H1 (cell line): ENCODE data around the gene ABCA1. TPM values are rescaled to one million over a fixed set of nuclear protein-coding genes. Genes with fewer than 3 reads are reported as not detected.

Experiments
- CTCF ChIA-PET: fragments of 300-600 bp; sonication (Branson Sonifier 250); formaldehyde crosslinking; loops from one replicate; lab custom pipeline; 2021; ENCODE audit not compliant: partially characterized antibody; lab: Charles Lee
- POLR2A ChIA-PET: fragments of 300-600 bp; sonication (Branson Sonifier 250); formaldehyde crosslinking; loops from one replicate; lab custom pipeline; 2021; ENCODE audit warnings: inconsistent platforms; ENCODE audit not compliant: partially characterized antibody; lab: Charles Lee
- DNase-seq, 2 experiments: peaks; one replicate each; pipeline versions ENCODE4 v3.0.0 to v3.0.0-alpha.2; 2010 to 2022; ENCODE audit warnings: low spot score in 2 of 2, low read depth in 1 of 2, mixed read lengths in 1 of 2
- FAIRE-seq: peaks from 2 replicates; lab custom pipeline; 2011; peaks lifted over from hg19 to GRCh38; lab: Jason Lieb, UNC
- H2AFZ ChIP-seq: 2 replicates; pipeline ENCODE4 v1.8.1; 2012; ENCODE audit warnings: low read length, inconsistent platforms
- H2AK5ac ChIP-seq: 2 replicates; pipeline ENCODE4 v1.6.1; 2013; ENCODE audit warnings: low read depth, low read length
- H2BK120ac ChIP-seq: replicated peaks from 2 replicates; pipeline ENCODE3; 2013; ENCODE audit warnings: low read depth, low read length, inconsistent platforms
- H2BK12ac ChIP-seq: 2 replicates; pipeline ENCODE4 v1.6.1; 2013; ENCODE audit warnings: low read depth, low read length
- H2BK15ac ChIP-seq: 2 replicates; pipeline ENCODE4 v1.6.1; 2013; ENCODE audit warnings: low read length
- H2BK20ac ChIP-seq: 2 replicates; pipeline ENCODE4 v1.6.1; 2013; ENCODE audit warnings: low read length
- H2BK5ac ChIP-seq: 2 replicates; pipeline ENCODE4 v1.6.1; 2013; ENCODE audit warnings: low read depth, low read length
- H3K14ac ChIP-seq: 2 replicates; pipeline ENCODE4 v1.6.1; 2013; ENCODE audit warnings: inconsistent platforms; ENCODE audit not compliant: insufficient read length
- H3K18ac ChIP-seq: 2 replicates; pipeline ENCODE4 v1.6.1; 2013; ENCODE audit warnings: low read length; ENCODE audit errors: extremely low read depth
- H3K23ac ChIP-seq: 2 replicates; pipeline ENCODE4 v1.6.1; 2013; ENCODE audit warnings: inconsistent platforms; ENCODE audit not compliant: insufficient read length
- H3K23me2 ChIP-seq: 2 replicates; pipeline ENCODE4 v1.6.1; 2013; ENCODE audit warnings: low read depth, low read length
- H3K27ac ChIP-seq: 2 replicates; pipeline ENCODE4 v1.6.1; 2011; ENCODE audit warnings: low read depth, low read length, inconsistent platforms
- H3K27me3 ChIP-seq, 4 experiments: replicated peaks in 1 of 4; 1 replicate in 1 of 4; 2 replicates in 3 of 4; pipeline versions ENCODE4 v1.6.1 to v1.8.1; 2011 to 2013; ENCODE audit warnings: low read length in 3 of 4, mild to moderate bottlenecking in 3 of 4, inconsistent platforms in 2 of 4, mixed read lengths in 2 of 4, moderate library complexity in 1 of 4; ENCODE audit not compliant: control insufficient read depth in 3 of 4, insufficient read depth in 3 of 4; ENCODE audit errors: extremely low read depth in 1 of 4
- H3K36me3 ChIP-seq, 4 experiments: 2 replicates each; pipeline versions ENCODE4 v1.6.1 to v1.8.1; 2011 to 2013; ENCODE audit warnings: mild to moderate bottlenecking in 4 of 4, low read length in 3 of 4, moderate library complexity in 2 of 4, control low read depth in 1 of 4, inconsistent platforms in 1 of 4; ENCODE audit not compliant: insufficient read depth in 4 of 4, control insufficient read depth in 2 of 4
- H3K4ac ChIP-seq: replicated peaks from 2 replicates; pipeline ENCODE3; 2013; ENCODE audit warnings: low read length, low read depth, mixed read lengths, inconsistent platforms; ENCODE audit not compliant: insufficient read length
- H3K4me1 ChIP-seq, 4 experiments: replicated peaks in 1 of 4; 1 replicate in 1 of 4; 2 replicates in 3 of 4; pipeline versions ENCODE4 v1.6.1 to v1.8.1; 2011 to 2013; ENCODE audit warnings: low read length in 3 of 4, inconsistent platforms in 2 of 4, mixed read lengths in 1 of 4; ENCODE audit not compliant: insufficient read depth in 4 of 4, control insufficient read depth in 3 of 4
- H3K4me2 ChIP-seq, 2 experiments: 2 replicates each; pipeline versions ENCODE4 v1.6.1 to v1.8.1; 2011 to 2013; ENCODE audit warnings: low read depth in 2 of 2, low read length in 2 of 2, control low read depth in 1 of 2, inconsistent platforms in 1 of 2, mild to moderate bottlenecking in 1 of 2; ENCODE audit not compliant: insufficient read depth in 1 of 2
- H3K4me3 ChIP-seq, 4 experiments: fragments of 200-600, 300-600 bp in 1 of 4; sonication (generic), shearing (Covaris generic), sonication (Bioruptor Twin) in 1 of 4; 2 replicates each; pipeline versions ENCODE4 v1.5.1 to v1.8.1; 2011 to 2016; ENCODE audit warnings: low read length in 4 of 4, low read depth in 3 of 4, control low read depth in 2 of 4, inconsistent platforms in 2 of 4, mild to moderate bottlenecking in 2 of 4, mixed read lengths in 1 of 4, moderate library complexity in 1 of 4; ENCODE audit not compliant: insufficient read depth in 2 of 4; ENCODE audit errors: extremely low read depth in 1 of 4
- H3K56ac ChIP-seq: replicated peaks from 2 replicates; pipeline ENCODE3; 2013; ENCODE audit warnings: low read depth, mild to moderate bottlenecking, mixed read lengths, low read length, inconsistent platforms; ENCODE audit not compliant: insufficient read length
- H3K79me1 ChIP-seq: 2 replicates; pipeline ENCODE4 v1.6.1; 2013; ENCODE audit warnings: low read depth, low read length, control low read depth
- H3K79me2 ChIP-seq, 2 experiments: 2 replicates each; pipeline versions ENCODE4 v1.6.1 to v1.8.1; 2012 to 2013; ENCODE audit warnings: low read length in 2 of 2, mild to moderate bottlenecking in 2 of 2, inconsistent platforms in 1 of 2; ENCODE audit not compliant: insufficient read depth in 2 of 2, control insufficient read depth in 1 of 2
- H3K9ac ChIP-seq, 4 experiments: replicated peaks in 1 of 4; 1 replicate in 1 of 4; 2 replicates in 3 of 4; pipeline versions ENCODE4 v1.6.1 to v1.8.1; 2011 to 2013; ENCODE audit warnings: low read depth in 3 of 4, low read length in 3 of 4, control low read depth in 2 of 4, mild to moderate bottlenecking in 2 of 4, moderate library complexity in 2 of 4, inconsistent platforms in 1 of 4; ENCODE audit errors: extremely low read depth in 1 of 4
- H3K9me3 ChIP-seq, 2 experiments: 2 replicates each; pipeline versions ENCODE4 v1.6.1 to v1.8.1; 2012 to 2013; ENCODE audit warnings: mild to moderate bottlenecking in 2 of 2, moderate library complexity in 2 of 2, control low read depth in 1 of 2, inconsistent platforms in 1 of 2, low read depth in 1 of 2, low read length in 1 of 2, mixed read lengths in 1 of 2; ENCODE audit not compliant: insufficient read depth in 2 of 2
- H4K20me1 ChIP-seq, 2 experiments: replicated peaks in 1 of 2; 2 replicates each; pipeline versions ENCODE3 to v1.8.1; 2011 to 2013; ENCODE audit warnings: inconsistent platforms in 2 of 2, low read length in 2 of 2, mild to moderate bottlenecking in 1 of 2; ENCODE audit not compliant: insufficient read depth in 2 of 2, control insufficient read depth in 1 of 2
- H4K5ac ChIP-seq: 2 replicates; pipeline ENCODE4 v1.6.1; 2013; ENCODE audit warnings: low read length, low read depth, mixed read lengths, inconsistent platforms; ENCODE audit not compliant: insufficient read length
- H4K8ac ChIP-seq: 2 replicates; pipeline ENCODE4 v1.8.0; 2013; ENCODE audit warnings: mild to moderate bottlenecking, moderate library complexity, low read length, inconsistent platforms; ENCODE audit not compliant: insufficient read depth; ENCODE audit errors: extremely low read depth
- H4K91ac ChIP-seq: replicated peaks from 2 replicates; pipeline ENCODE3; 2013; ENCODE audit warnings: low read length, mixed read lengths, inconsistent platforms; ENCODE audit not compliant: insufficient read length
- CBX5 ChIP-seq: fragments of 300-800, 300-1000 bp; sonication (generic); IDR thresholded peaks from 2 replicates; pipeline ENCODE4 v1.7.1; 2016; ENCODE audit warnings: antibody characterized with exemption, low read length, low read depth
- CBX8 ChIP-seq: fragments of 300-800, 300-1000 bp; sonication (generic); IDR thresholded peaks from 2 replicates; pipeline ENCODE4 v1.7.1; 2016; ENCODE audit warnings: low read depth, low read length, borderline replicate concordance
- KDM5A ChIP-seq: fragments of 200-600 bp; IDR thresholded peaks from 2 replicates; pipeline ENCODE4 v1.7.1; 2012; ENCODE audit warnings: mild to moderate bottlenecking, low read length, inconsistent platforms, mixed read lengths
- MAFK ChIP-seq: IDR thresholded peaks from 2 replicates; pipeline ENCODE4 v1.6.1; 2012; ENCODE audit warnings: low read depth, mild to moderate bottlenecking, improper control_type of control experiment, low read length
- NANOG ChIP-seq: IDR thresholded peaks from 2 replicates; pipeline ENCODE4 v1.6.1; 2011; ENCODE audit warnings: low read length, low read depth, mild to moderate bottlenecking, inconsistent platforms; ENCODE audit not compliant: insufficient read depth, poor library complexity, severe bottlenecking
- RNF2 ChIP-seq: fragments of 200-900, 300-1000 bp; sonication (generic); IDR thresholded peaks from 2 replicates; pipeline ENCODE4 v1.7.1; 2016; ENCODE audit warnings: borderline replicate concordance, low read depth, mild to moderate bottlenecking, antibody characterized with exemption, low read length; ENCODE audit not compliant: poor library complexity, severe bottlenecking; ENCODE audit errors: missing control alignments
- SAP30 ChIP-seq: fragments of 300-600 bp; sonication (generic); IDR thresholded peaks from 2 replicates; pipeline ENCODE4 v1.7.1; 2012; ENCODE audit warnings: low read length, moderate library complexity, mild to moderate bottlenecking, inconsistent platforms; ENCODE audit not compliant: insufficient read depth, insufficient replicate concordance
- SP4 ChIP-seq: IDR thresholded peaks from 2 replicates; pipeline ENCODE4 v1.6.1; 2012; ENCODE audit warnings: low read length, inconsistent platforms
- YY1 ChIP-seq: IDR thresholded peaks from 2 replicates; pipeline ENCODE4 v1.6.1; 2011; ENCODE audit warnings: low read depth, mild to moderate bottlenecking, low read length
- WGBS, 2 experiments: shearing (Covaris generic) in 1 of 2; methylation state at CpG; one replicate each; pipeline versions ENCODE4 v1.1.6 to v1.1.7; 2013 to 2015; ENCODE audit warnings: low lambda C conversion rate in 2 of 2, mixed read lengths in 2 of 2, inconsistent platforms in 1 of 2, low coverage in 1 of 2, missing lambda C conversion rate in 1 of 2; ENCODE audit not compliant: insufficient replicate concordance in 2 of 2, insufficient coverage in 1 of 2, insufficient read length in 1 of 2; ENCODE audit errors: extremely low coverage in 1 of 2, missing lambda C conversion rate in 1 of 2; 5-methylcytosine and 5-hydroxymethylcytosine counted together
- polyA plus RNA-seq, 7 experiments: library from polyadenylated mRNA; depleted of rRNA in 3 of 7; stranded (reverse) in 5 of 7; unstranded in 2 of 7; fragments of >200 nt in 5 of 7; fragments of 200-250 nt in 2 of 7; gene quantifications; 1 replicate in 5 of 7; 2 replicates in 1 of 7; 4 replicates in 1 of 7; pipeline versions ENCODE4 v1.2.1 to v1.2.3, GENCODE V29; 2011 to 2013; ENCODE audit warnings: missing spikeins in 2 of 7, mixed read lengths in 2 of 7
- total RNA-seq: library from RNA; stranded (reverse); fragmentation: NEBNext Ultra II Directional; extraction: Animal tissue kit (Norgen Biotek cat#: 25700); gene quantifications from 2 replicates; pipeline ENCODE4 v1.2.1, GENCODE V29; 2021
- TF ChIP-seq, protein P1 (sequence below): IDR thresholded peaks from 2 replicates; pipeline ENCODE4 v1.6.1; 2012; ENCODE audit warnings: low read length, inconsistent platforms
- TF ChIP-seq, protein P2 (sequence below): IDR thresholded peaks from 2 replicates; pipeline ENCODE4 v1.6.1; 2011; ENCODE audit warnings: low read length, improper control_type of control experiment

ABCA1 gene
- total and polyA plus RNA-seq, 2 of the 8 experiments (the other 6 are each of a cell fraction or from before 2014, with no cell fraction given): 6.9 to 7.8 TPM

DNA sequence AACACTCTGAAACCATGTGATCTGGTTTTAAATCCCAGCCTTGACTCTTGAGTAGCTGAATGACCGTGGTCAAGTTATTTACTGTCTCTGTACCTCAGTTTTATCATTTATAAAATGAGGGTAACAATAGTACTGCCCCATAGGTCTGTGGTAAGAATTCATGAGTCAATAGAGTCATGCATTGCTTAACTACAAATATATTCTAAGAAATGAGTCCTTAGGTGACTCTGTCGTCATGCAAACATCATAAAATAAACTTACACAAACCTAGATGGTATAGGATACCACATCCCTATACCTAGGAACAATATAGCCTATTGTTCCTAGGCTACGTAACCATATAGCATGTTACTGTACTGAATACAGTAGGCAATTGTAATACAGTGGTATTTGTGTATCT is 20.3 kb upstream of the ABCA1 start:
- ChIA-PET CTCF (no interaction called here), POLR2A (interaction anchor here (1.2 to 1.5 kb wide), 2 partner anchors 20 to 21 kb away, joined by 3 read pairs; partner anchors contain the start of gene ABCA1)
- no peak overlapping the region for H3K4me2 ChIP-seq
- DNase-seq (no peak), FAIRE-seq (no peak)
- no peaks in the 10 kb centered on the region for H3K79me2 ChIP-seq
- H2BK12ac ChIP-seq: no peak overlapping the region
- no peak overlapping the region for H2AK5ac ChIP-seq
- no peaks in the 10 kb centered on the region for H4K20me1 ChIP-seq
- no peak overlapping the region for H3K27ac ChIP-seq
- no peak overlapping the region for H2BK15ac ChIP-seq
- H3K9me3 ChIP-seq: no peaks in the 10 kb centered on the region
- H3K79me1 ChIP-seq: no peaks in the 10 kb centered on the region
- 95% methylated on average over 3 of the region's 3 CpGs; no CpG with 5 or more reads in 1 of the 2 experiments for WGBS, 2 experiments
- H3K27me3 ChIP-seq: no peaks in the 10 kb centered on the region
- H3K36me3 ChIP-seq: no peaks in the 10 kb centered on the region
- H2BK5ac ChIP-seq: no peak overlapping the region
- no peak overlapping the region for H3K9ac ChIP-seq
- no peaks in the 10 kb centered on the region for H3K4me1 ChIP-seq
- H3K23ac ChIP-seq: no peak overlapping the region
- no peak overlapping the region for H2BK20ac ChIP-seq
- H4K8ac ChIP-seq: no peak overlapping the region
- no peak overlapping the region for H4K5ac ChIP-seq
- no peak overlapping the region for H3K56ac ChIP-seq
- no peak overlapping the region for H2AFZ ChIP-seq
- H2BK120ac ChIP-seq: no peak overlapping the region
- no peak overlapping the region for H4K91ac ChIP-seq
- no peak overlapping the region for H3K4ac ChIP-seq
- no peaks in the 10 kb centered on the region for H3K23me2 ChIP-seq
- no peak overlapping the region for H3K18ac ChIP-seq
- no peak overlapping the region for H3K4me3 ChIP-seq
- no peak overlapping the region for H3K14ac ChIP-seq
- TF ChIP-seq KDM5A (no peak), SAP30 (no peak), CBX5 (no peak), RNF2 (no peak), NANOG (no peak), YY1 (no peak), MAFK (no peak), CBX8 (no peak), SP4 (no peak)
- TF ChIP-seq, protein P1, sequence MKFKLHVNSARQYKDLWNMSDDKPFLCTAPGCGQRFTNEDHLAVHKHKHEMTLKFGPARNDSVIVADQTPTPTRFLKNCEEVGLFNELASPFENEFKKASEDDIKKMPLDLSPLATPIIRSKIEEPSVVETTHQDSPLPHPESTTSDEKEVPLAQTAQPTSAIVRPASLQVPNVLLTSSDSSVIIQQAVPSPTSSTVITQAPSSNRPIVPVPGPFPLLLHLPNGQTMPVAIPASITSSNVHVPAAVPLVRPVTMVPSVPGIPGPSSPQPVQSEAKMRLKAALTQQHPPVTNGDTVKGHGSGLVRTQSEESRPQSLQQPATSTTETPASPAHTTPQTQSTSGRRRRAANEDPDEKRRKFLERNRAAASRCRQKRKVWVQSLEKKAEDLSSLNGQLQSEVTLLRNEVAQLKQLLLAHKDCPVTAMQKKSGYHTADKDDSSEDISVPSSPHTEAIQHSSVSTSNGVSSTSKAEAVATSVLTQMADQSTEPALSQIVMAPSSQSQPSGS: no peak
- TF ChIP-seq, protein P2, sequence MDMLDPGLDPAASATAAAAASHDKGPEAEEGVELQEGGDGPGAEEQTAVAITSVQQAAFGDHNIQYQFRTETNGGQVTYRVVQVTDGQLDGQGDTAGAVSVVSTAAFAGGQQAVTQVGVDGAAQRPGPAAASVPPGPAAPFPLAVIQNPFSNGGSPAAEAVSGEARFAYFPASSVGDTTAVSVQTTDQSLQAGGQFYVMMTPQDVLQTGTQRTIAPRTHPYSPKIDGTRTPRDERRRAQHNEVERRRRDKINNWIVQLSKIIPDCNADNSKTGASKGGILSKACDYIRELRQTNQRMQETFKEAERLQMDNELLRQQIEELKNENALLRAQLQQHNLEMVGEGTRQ: no peak
